NCI-H524 (cell line): ENCODE data around the gene PPP1R9B.

Source experiments
- DNase-seq, 2 experiments: peaks; one replicate each; lab custom pipeline; 2025; lab: John Stamatoyannopoulos, UW

Gene PPP1R9B

GRCh38 chr17:50139950-50140885 lies 10.3 kb downstream of the PPP1R9B start:
- peak; percentile 17 to 55 for DNase-seq

DNA sequence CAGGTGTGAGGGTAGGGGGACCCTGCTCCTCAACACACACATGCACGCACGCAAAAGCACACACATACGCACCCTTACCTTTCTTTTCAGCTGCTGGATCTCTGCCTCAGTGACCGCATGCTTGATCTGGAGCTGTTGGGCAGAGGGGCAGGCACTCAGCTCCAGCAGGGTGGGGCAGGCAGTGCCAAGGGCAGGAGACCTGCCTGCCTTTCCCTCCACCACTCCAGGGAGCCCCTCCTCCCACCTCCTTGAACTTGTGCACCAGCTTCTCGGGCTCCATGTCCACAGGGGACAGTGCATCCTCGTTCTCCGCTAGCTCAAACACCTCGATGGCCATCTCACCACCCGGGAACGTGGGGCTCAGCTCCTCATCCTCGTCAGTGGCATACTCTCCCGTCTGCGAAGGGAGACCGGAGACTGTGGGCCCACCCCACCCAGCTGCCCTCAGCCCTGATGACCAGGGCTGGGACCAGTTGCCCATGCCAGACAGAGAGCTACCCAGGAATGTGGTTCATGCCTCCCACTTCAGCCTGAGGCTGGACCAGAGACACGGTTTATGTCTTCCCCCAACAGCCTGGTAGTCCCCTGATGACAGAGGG lies 11.2 kb downstream of the PPP1R9B start:
- DNase-seq, result no peak

GRCh38 chr17:50137042-50137441 lies 13.4 kb downstream of the PPP1R9B start:
- no peak for DNase-seq

DNA sequence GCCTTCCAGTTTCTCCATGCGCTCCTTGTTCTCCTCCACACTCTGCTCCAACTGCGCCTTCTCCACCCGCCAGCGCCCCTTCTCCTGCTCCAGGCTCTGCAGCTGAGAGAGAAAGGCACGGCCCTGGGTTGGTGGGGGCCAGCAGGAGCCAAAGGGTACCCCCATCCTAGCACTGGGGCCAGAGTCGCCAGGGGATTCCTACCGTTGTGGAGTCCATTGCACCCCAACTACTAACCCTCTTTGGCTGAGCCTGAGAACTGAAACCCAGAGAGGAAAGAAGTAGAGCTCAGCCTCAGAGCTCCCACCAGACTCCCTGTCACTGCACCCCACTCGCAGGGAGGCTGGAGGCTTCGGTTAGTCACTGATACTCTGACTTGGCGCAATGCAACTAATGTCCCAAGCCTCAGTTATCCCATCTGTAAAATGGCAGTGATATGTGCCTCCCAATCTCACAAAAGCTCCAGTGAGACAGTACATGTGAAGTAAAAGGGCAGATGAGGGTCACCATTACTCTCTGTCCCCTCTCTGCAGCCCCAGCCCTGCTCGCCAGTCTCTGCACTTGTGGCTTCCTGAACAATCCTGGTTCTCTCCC lies 14.3 kb downstream of the PPP1R9B start:
- DNase-seq, result no peak

DNA sequence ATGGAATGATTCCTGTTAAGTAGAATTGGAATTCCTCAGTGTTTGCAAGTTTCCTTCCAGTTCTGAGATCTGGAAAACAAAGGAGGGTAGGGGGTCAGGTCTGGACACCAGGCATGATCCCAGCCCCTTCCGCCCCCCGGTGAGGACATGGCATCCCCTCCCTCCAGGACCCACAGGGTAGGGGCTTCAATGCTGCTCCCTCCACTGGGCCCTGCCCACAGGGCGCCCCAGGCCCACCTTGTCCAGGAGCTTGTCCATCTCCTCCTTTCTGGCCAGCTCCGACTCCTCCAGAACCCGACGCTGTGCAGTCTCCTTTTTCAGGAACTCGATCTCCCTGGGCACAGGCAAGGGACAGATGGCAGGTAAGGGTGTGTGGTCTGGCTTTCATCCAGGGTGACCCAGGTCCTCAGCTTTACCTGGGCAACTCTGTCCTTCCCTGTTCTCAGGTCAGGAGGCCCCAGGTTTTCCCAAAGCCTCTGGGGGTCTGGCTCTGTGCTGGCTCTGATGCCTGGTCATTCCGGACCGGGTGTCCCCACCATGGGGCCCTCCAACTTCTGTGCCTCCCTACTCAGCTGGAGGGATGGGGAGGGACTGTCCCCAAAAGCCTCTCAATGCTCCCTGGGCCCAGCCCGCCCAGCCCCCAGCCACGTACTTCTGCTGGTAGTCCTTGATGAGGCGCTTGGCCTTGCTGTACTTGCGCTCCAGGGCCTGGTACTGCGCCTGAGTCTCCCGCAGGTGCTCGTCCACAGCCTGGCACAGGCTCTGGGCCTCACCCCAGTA lies 15.0 kb downstream of the PPP1R9B start:
- no peak for DNase-seq

GRCh38 chr17:50134206-50135110 lies 16.0 kb downstream of the PPP1R9B start:
- DNase-seq, result peak in 1 of 2 experiments; percentile 13

DNA sequence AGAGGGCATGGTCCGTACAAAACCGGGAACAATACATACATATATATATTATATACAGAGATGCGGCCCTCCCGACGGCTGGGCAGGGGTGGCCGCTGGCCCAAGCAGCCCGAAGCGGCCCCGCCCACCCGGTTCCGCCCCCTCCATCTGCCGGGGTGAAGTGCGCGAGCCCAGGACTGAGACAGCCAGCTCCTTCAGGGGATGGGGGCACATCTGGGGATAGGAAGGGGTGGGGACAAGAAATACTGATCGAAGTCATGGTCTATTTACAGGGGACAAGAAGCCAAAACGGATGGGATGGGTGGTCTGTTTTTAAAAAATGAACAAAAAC lies 16.7 kb downstream of the PPP1R9B start:
- peak in 1 of 2 experiments; percentile 57 for DNase-seq

DNA sequence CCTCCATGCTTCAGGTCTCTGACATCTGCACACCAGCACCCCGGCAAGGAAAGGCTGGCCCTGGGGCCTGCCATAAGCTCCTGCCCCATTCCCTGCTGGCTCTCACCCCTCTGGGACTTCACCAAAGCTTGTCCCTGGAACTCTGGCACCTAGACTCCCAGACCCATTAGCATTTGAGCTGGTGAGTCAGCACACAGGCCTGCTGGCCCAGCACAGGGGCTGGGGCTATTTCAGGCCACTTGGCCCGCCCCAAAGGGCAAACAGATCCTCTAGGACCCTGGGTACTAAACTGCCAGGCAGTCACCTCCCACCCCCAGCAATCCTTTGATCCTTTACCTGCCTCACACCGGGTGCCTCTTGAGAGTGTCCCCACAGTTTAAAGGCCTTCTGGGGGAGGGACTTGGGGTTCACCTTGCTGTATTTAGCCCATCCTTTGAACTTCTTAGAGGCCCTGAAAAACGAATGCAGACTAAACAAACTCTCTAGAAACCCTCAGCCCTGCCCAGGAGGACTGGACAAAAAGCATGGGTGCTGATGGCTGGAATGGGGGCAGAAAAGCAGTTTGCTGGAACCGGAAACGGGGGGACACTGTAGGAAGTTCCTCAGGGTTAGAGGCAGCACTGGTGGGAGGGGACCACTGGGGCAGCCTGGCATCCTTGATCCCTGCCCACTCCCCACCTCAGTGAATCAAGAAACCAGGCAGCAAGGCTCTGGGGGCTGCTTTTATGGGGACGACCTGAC lies 17.3 kb downstream of the PPP1R9B start:
- no peak for DNase-seq

- no peak for DNase-seq
Measured at GRCh38 chr17:50132104-50132794, 18.2 kb downstream of the PPP1R9B start.

DNA sequence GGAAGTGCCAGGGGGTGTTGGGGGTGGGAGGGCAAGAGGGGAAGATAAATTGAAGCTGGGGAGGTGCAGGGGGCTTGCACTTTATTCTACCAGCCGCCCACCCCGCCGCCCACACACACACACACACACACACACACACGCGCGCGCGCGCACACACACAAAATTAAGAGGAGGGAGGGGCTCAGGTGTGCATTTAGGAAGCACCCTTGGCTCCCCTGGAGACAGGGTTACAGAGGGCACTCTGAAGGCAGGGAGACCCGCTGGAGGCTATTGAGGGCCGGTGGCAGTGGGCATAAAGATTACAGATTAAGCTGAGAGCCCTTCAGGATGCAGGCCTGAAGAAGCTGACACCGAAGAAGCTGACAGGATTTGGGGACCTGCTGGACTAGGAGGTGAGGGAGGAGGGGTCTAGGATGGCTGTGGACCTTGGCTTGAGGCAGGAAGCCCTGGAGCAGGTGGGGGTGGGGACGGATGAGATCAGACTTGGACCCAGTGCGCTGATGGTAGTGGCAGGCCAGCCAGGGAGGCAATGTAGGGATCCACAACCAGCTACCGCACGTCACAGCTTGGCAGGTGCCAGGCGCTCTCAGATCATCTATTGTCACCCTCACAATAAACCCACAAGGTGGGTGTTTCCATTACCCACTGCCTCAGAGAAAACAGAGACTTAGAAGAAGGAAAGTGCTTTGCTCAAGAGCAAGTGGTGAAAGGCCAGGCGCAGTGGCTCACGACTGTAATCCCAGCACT lies 19.7 kb downstream of the PPP1R9B start:
- peak in 1 of 2 experiments; percentile 20 for DNase-seq

- peak; percentile 39 to 57 for DNase-seq
Measured at GRCh38 chr17:50129728-50130558, 20.5 kb downstream of the PPP1R9B start, which contains the start of gene SAMD14. SAMD14 (minus strand) TSS chr17:50130160; CDS start chr17:50124959, 5,201 bp downstream.

- no peak for DNase-seq
Measured at GRCh38 chr17:50129353-50129727, 21.1 kb downstream of the PPP1R9B start.

DNA sequence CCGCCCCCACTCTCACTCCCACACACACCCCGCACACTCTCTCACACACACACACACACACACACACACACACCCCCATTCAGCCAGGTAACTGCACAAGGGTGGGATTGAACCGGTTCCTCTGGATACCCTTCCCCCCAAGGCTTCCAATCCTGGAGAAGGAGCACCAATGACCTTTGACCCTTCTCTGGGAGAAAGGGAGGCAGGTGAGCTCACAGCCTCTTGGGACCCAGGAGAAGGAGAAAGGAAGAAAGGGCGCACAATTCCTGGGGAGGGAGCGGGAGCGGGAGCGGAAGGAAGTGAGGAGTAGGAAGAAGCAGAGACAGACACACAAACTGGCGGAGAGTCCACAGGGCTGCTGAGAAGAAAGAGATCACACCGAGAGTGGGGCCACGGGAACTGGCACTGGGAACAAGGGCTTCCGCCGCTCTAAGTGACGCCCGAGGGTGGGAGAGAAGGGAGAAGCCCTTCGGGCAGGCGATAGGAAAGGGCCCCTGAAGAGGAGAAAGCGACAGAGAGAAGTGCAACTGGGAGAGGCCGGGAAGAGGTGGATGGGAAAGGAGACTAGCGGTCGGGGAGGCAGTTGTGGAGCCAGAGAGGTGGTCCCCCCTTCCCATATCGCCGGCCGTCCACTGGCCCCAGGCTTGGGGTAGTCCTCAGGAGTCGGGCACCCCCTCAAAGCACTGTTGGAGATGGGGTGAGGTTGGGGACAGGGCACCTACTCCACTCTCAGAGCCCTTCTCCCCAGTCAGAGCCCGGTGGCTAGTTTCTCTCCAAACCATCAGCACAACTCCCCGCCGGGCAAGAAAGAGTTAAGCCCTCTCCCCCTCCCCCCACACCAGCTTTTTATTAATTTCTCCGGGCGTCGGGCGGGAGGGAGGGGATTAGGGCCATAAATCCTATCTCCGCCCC lies 21.8 kb downstream of the PPP1R9B start:
- peak; percentile 38 to 68 for DNase-seq

DNA sequence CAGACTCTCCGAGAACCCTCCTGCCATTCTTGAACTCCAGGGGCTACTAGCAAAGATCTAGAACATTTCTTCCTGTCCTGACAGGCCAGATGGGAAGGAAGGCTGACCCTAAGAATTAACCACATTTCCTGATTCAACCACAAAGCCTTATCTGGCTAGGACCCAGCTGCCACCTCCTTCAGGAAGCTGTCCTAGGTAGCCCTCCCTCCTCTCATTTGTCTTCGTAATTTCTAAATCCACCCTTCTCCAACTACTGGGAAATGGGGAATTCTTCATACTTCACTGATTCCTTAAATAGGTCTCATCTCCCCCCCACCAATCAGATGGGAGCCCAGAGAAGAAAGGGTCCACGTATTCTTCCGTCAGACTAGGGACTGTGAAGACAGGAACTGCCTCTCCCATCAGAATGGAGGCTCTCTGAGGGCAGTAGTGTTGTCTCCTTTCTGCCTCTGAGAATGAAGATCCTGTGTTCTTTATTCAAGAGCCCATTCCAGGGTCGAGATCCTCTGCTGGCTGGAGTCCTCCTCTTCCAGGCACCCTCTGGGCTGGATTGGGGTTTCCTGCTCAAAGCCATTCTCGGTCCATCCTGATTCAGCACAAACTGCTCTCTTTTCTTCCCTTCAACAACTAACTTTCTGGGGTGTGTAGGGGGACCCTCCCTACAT lies 22.6 kb downstream of the PPP1R9B start:
- no peak for DNase-seq

- peak; percentile 76 to 82 for DNase-seq
Measured at GRCh38 chr17:50125420-50125997, 25.0 kb downstream of the PPP1R9B start.
